ENCODE results near the gene MORC2.

The MORC2 gene

GRCh38 chr22:30948930-30949342, 19.6 kb downstream of the MORC2 start:
- no peak for DNase-seq

GRCh38 chr22:30947816-30948454, 20.6 kb downstream of the MORC2 start:
- no peak for DNase-seq

GRCh38 chr22:30947173-30947815, 21.3 kb downstream of the MORC2 start:
- no peak for DNase-seq

- no peak for DNase-seq
Measured at GRCh38 chr22:30946354-30946753, 22.2 kb downstream of the MORC2 start.

GRCh38 chr22:30945653-30946052, 22.9 kb downstream of the MORC2 start:
- DNase-seq: no peak

GRCh38 chr22:30944986-30945385, 23.6 kb downstream of the MORC2 start:
- DNase-seq: no peak

- no peak for DNase-seq
Measured at GRCh38 chr22:30943368-30943767, 25.2 kb downstream of the MORC2 start.

GRCh38 chr22:30941363-30941740, 27.2 kb downstream of the MORC2 start:
- no peak for DNase-seq

- no peak for DNase-seq
Measured at GRCh38 chr22:30940685-30941362, 27.8 kb downstream of the MORC2 start.

GRCh38 chr22:30934053-30934452, 34.5 kb downstream of the MORC2 start:
- no peak for DNase-seq

- DNase-seq: no peak
Measured at GRCh38 chr22:30933457-30933856, 35.1 kb downstream of the MORC2 start.

- no peak for DNase-seq
Measured at GRCh38 chr22:30932661-30933060, 35.9 kb downstream of the MORC2 start.

GRCh38 chr22:30931541-30932300, 36.9 kb downstream of the MORC2 start:
- DNase-seq: no peak

GRCh38 chr22:30930228-30930627, 38.3 kb downstream of the MORC2 start:
- DNase-seq: no peak

GRCh38 chr22:30928401-30928800, 40.2 kb downstream of the MORC2 start:
- DNase-seq: no peak

- no peak for DNase-seq
Measured at GRCh38 chr22:30927806-30928205, 40.8 kb downstream of the MORC2 start.

- DNase-seq: no peak
Measured at GRCh38 chr22:30926706-30927105, 41.9 kb downstream of the MORC2 start.

GRCh38 chr22:30925667-30926066, 42.9 kb downstream of the MORC2 start:
- DNase-seq: no peak

- no peak for DNase-seq
Measured at GRCh38 chr22:30923168-30923900, 45.2 kb downstream of the MORC2 start.

GRCh38 chr22:30922151-30922611, 46.4 kb downstream of the MORC2 start:
- DNase-seq: no peak

- DNase-seq: no peak
Measured at GRCh38 chr22:30921108-30921507, 47.5 kb downstream of the MORC2 start.

GRCh38 chr22:30920407-30920806, 48.2 kb downstream of the MORC2 start:
- no peak for DNase-seq

- no peak for DNase-seq
Measured at GRCh38 chr22:30919973-30920372, 48.6 kb downstream of the MORC2 start.

Measured in SIG-M5 (cell line).